GM19240 (cell line): Measurements from ENCODE around the gene INSM1.

Source experiments
- DNase-seq: peaks from one replicate; pipeline ENCODE4 v3.0.0; 2011; ENCODE audit warnings: low spot score; ENCODE audit not compliant: insufficient read length

The INSM1 gene

GRCh38 chr20:20362774-20363433 is 5.0 kb upstream of the INSM1 start:
- no peak for DNase-seq

GRCh38 chr20:20363434-20363798 is 4.5 kb upstream of the INSM1 start:
- DNase-seq: no peak

- no peak for DNase-seq
Observed at GRCh38 chr20:20363799-20364592, 3.9 kb upstream of the INSM1 start.

- no peak for DNase-seq
Observed at GRCh38 chr20:20364593-20365479, 3.1 kb upstream of the INSM1 start.

- DNase-seq: no peak
Observed at GRCh38 chr20:20365480-20366161, 2.3 kb upstream of the INSM1 start.

GRCh38 chr20:20366551-20366875 is 1.4 kb upstream of the INSM1 start:
- no peak for DNase-seq

GRCh38 chr20:20366876-20367574 is 879 bp upstream of the INSM1 start:
- no peak for DNase-seq

GRCh38 chr20:20368418-20369249 is 730 bp downstream of the INSM1 start:
- DNase-seq: no peak

- DNase-seq: no peak
Observed at GRCh38 chr20:20369250-20370093, 1.6 kb downstream of the INSM1 start.

GRCh38 chr20:20370094-20370575 is 2.2 kb downstream of the INSM1 start:
- DNase-seq: no peak

- no peak for DNase-seq
Observed at GRCh38 chr20:20371083-20371482, 3.2 kb downstream of the INSM1 start.

GRCh38 chr20:20371681-20372080 is 3.8 kb downstream of the INSM1 start:
- DNase-seq: no peak

GRCh38 chr20:20373091-20373571 is 5.2 kb downstream of the INSM1 start:
- no peak for DNase-seq

GRCh38 chr20:20375862-20376261 is 8.0 kb downstream of the INSM1 start:
- no peak for DNase-seq

GRCh38 chr20:20386192-20386591 is 18.3 kb downstream of the INSM1 start:
- no peak for DNase-seq

GRCh38 chr20:20390393-20390792 is 22.5 kb downstream of the INSM1 start:
- no peak for DNase-seq

- no peak for DNase-seq
Observed at GRCh38 chr20:20391115-20391514, 23.2 kb downstream of the INSM1 start.

GRCh38 chr20:20391766-20392165 is 23.9 kb downstream of the INSM1 start:
- DNase-seq: no peak
